Measurements from ENCODE around the gene MYCN.
"Not testable (repeated sequence)": the region's sequence is repeated elsewhere in the genome, so short reads cannot be mapped to it uniquely, and the experiment has no call there.

MYCN gene

DNA sequence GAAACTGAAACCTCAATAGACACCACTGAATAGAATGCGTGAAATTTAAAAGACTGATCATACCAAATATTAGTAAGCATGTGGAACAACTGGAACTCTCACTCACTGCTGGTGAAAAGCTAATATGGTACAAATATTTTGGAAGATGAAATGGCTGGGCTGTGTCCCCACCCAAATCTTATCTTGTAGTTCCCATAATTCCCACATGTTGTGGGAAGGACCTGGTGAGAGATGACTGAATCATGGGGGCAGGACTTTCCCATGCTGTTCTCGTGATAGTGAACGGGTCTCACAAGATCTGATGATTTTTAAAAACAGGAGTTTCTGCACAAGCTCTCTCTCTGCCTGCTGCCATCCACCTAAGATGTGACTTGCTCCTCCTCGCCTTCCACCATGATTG, 32.0 kb upstream of the MYCN start:
- DNase-seq = no peak

DNA sequence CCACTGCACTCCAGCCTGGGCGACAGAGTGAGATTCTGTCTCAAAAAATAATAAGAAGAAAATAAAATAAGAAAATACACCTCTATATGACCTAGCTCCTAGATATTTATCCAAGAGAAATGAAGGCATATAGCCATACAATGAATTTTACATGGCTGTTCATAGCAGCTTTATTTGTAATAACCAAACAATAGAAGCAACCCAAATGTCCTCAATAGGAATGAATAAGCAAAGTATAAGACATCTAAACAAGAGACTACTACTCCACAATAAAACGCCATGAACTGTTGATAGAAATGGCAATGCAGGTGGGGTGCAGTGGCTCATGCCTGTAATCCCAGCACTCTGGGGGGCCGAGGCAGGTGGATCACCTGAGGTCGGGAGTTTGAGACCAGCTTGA, 31.2 kb upstream of the MYCN start:
- no peak for DNase-seq

DNA sequence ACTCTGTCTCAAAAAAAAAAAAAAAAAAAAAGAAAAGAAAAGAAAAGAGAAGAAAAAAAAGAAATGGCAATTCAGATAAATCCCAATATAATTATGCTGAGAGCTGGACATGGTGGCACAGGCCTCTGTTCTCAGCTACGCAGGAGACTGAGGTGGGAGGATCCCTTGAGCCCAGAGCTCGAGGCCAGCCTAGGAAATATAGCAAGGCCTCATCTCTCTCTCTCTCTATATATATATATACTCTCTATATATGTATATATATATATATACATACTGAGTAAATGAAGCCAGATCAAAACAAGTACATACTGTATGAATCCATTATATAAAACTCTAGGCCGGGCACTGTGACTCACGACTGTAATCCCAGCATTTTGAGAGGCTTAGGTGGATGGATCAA, 30.6 kb upstream of the MYCN start:
- no peak for DNase-seq

DNA sequence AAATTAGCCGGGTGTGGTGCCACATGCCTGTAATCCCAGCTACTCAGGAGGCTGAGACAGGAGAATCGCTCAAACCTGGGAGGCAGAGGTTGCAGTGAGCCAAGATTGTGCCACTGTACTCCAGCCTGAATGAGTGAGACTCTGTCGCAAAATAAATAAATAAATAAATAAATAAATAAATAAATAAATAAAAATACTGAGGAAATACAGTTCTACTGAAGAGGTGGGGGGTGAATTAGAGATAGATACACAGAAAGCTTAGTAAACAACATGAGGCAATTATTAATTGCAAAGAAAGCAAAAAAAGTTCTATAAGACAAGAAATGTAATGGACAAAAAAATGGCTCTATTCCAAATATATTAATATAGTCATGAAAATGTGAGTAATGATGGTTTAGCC, 29.1 kb upstream of the MYCN start:
- DNase-seq = not testable (repeated sequence)

DNA sequence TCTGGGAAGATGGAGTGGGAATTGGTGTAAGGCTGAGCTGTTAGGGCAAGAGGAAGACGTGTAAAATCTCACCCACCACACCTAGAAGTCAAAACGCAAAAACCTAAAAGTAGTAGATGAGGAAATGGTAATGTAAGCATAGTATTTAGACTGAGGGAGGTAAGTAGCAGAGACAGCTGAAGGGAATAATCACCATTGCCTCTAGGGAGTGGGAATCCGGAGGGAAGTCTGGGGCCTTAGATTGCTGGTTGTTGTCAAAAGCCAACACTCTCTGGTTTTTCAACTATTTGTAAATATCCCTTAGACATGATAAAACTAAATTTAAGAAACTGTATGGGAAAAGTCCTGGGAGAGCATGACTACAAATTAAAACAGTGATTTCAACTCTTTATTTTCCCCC, 28.7 kb upstream of the MYCN start:
- no peak for DNase-seq

DNA sequence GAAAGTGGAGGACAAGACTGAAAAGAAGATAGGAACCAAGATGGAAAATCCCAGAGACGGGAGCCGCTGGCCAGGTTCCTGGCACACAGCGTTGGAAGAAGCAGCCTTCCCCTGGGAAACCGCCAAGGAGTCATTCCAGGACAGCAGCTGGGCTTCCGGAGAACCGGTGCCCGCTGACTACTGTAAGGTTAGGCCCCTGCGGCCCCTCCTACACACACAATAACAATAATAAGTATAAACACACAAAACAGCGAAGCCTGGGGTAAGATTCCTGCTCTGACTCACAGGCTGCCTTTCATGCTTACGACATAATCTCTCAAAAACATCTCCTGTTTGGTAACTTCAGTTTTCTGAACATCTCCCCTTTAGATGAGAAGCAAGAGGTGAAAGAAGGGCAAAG, 28.1 kb upstream of the MYCN start:
- no peak for DNase-seq

DNA sequence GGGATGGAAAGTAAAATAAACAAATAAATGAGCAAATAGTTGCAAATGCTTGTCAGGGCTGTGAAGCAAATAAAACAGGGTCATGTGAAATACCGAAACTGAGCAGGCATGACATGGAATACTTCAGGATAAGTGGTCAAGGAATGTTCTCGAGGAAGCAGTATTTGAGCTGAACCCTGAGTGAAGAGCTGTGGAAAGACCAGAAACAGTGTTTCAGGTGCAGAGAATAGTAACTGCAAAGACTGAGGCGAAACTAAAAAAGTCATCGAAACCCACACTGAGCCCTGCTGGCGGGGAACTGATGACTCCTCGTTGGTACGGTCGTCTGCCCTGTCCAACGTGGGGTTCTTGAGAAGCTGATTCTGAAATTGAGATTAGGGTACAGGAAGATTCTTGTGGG, 27.2 kb upstream of the MYCN start:
- DNase-seq = no peak

DNA sequence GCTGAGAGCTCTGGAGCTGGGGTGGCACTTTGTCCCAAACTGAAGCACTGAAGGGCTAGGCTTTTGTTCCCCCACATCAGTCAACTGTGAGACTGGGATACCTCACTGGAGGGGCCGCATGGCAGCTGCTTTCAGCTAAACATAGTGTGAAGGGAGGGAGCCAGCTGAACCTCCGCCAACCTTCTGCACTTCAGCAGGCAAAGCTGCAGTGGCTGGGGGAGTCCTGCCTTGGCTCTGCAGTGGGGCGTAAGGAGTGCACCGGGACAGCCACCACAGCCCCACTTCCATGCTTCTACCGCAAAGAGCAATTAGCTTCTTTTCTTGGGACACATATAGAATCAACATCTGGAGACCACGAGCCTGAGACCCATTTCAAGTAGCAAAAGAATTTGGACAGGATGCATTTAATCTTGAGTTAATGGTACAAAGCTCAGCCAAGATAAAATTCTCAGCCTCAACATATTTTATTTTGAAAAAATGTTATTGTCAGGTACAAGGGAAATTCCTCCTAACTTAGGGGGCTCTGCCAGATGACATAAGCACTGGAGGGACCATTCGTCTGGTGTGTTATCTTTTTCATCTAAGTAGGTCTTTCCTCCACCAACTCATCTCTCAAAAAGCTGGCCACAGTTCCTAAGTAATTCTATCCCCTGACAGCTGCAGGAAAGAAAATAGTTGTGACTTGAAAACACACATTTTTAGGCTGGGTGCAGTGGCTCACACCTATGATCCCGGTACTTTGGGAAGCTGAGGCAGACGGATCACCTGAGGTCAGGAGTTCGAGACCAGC, 25.6 kb upstream of the MYCN start:
- DNase-seq = peak; percentile 15

DNA sequence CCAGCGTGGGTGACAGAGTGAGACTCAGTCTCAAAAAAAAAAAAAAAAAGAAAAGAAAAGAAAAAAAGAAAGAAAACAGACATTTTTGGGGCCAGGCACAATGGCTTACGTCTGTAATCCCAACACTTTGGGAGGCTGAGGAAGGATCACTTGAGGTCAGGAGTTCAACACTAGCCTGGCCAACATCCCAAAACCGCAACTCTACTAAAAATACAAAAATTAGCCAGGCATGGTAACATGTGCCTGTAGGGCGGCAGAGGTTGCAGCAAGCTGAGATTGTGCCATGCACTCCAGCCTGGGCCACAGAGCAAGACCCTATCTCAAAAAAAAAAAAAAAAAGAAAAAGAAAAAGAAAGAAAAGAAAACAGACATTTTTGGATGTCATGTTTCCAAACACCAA, 24.8 kb upstream of the MYCN start:
- not testable (repeated sequence) for DNase-seq

DNA sequence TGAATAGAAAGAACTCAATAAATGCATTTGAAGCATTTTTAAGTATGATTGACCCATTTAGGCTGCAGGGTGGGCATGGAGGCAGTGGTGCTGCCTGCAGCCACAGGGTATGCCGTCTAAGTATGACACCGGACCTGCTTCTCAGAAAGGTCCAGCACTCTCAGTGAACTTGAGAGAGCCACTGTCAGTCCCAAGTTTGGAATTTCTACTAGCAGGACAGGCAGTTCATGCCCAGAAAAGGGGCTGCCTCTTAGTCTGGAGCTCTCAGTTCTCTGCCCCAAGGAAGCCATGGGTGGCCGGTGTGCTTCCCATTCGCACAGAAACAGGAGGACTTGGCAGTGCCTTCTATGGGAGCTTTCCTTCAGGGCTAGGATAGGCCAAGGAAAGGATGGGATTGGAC, 24.0 kb upstream of the MYCN start:
- no peak for DNase-seq

DNA sequence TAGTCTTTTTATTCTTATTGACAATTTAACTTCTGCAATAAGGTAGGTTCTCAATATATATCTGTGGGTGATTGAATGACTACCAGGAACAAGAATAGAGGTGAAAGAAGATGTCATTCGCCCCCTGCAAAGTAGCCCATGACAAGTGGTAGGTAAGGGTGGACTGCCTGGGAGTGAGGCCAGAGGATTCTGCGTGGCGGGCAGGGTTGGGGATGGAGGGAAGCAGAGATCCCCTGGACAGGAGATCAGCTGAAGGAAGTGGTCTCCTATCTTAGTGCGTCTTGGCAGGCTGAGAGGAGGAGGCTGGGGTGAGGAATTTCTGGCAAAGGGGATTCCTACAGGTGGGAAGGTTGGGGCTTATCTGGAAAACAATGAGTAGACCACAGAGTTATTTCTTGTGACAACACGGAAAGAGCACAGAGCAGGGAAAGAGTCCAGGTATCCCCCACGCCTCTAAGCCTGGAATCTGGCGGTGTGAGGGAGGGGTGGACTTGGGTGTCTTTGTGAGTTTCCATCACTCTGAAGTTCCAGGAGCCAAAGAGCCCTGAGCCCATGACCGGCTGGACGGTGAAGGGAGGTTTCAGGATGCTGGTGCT, 21.5 kb upstream of the MYCN start:
- DNase-seq = no peak

DNA sequence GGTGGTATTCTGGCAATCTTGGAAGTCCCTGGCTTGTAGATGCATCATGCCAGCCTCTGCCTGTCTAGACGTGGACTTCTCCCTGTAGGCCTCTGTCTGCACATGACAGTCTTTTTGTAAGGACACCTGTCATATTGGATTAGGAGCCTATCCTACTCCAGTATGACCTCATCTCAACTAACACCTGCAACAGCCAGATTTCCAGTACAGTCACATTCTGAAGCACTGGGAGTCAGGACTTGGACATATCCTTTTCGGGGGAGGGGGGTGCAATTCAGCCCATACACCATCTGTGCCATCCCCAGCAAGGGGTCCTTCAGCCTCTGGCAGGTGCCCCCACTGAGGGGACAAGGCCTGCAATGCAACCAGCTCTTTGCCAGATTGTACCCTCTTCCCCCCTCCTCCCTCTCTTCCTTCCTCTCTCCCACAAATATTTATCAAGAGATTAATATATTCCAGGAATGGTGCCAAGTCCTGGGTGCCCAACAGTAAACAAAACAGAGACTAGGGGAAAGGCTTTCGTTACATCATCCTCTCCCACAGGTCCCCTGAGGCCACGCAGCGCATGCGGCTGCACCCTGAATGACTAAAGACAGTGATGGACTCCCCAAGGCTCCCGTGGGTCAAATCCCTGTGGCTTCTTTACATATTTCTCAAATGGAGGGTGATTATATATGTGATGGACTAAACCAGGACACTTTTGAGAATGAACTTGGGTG, 20.5 kb upstream of the MYCN start:
- DNase-seq = no peak

DNA sequence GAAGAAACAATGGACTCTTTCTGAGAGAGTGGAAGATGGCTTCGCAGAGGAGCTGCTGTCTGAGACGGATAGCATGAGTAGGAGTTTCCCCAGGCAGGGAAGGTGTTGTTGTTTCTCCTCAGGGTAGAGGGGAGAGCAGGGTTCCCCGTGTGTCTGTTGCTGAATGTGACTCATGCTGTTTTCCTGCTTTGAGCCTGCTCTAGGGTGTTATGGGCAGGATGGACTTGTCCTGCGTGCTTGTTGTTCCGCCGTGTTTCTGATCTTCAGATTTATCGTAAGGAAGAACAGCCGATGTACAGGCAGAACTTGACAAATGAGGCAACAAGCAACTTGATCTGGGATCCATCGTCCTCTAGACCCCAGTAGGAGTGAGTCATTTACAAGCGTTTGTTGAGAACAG, 19.7 kb upstream of the MYCN start:
- no peak for DNase-seq

DNA sequence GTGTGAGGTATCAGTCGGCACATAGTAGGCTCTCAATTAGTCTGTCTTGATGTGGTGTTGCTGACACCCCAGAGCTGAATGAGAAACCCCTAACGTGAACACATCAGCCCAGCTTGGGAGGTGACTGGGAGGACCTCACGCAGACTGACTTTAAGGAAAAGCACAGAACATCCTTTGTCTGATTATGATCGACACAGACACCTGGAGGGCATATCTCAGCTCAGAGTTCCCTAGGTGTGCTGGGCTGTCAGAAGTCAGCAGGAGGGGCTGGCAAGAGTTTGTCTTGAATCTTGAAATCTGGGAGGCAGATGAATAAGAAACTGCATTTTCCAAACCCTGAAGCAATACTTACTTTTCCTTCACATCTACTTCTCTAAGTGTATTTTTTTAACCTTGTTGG, 16.8 kb upstream of the MYCN start:
- no peak for DNase-seq

DNA sequence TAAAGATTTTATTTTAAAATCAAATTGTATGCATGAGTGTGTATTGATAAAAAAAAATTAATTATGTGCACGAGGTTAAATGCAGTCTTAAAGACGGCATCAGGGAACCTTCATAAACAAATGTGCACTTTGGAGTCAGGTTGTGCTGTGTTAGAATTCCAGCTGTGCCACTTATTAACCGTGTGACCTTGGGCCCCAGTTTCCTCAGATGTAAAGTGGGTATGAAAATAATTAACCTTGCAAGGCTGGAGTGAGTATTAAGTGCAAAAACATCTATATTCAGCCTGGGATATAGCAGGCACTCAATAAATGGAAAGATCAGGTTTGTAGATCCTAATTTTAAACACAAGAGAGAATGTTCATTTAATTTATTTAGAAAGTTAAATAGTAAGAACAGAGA, 14.5 kb upstream of the MYCN start:
- no peak for DNase-seq

DNA sequence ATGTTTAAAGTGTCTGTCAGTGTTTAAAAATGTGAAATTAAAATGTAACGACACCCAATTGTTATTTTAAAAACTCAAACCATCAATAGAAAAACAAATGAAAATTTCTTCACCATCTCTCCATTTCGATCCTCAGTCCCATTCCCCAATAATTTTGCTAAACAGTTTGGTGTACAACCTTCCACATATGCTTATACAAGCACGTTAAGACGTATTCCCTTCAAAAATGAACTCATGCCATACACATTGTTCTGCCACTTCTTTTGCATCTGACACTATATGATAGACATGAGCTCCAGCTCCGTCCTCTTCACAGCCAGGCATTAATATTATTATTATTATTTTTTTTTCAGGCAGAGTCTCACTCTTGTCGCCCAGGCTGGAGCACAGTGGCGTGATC, 14.1 kb upstream of the MYCN start:
- no peak for DNase-seq

DNA sequence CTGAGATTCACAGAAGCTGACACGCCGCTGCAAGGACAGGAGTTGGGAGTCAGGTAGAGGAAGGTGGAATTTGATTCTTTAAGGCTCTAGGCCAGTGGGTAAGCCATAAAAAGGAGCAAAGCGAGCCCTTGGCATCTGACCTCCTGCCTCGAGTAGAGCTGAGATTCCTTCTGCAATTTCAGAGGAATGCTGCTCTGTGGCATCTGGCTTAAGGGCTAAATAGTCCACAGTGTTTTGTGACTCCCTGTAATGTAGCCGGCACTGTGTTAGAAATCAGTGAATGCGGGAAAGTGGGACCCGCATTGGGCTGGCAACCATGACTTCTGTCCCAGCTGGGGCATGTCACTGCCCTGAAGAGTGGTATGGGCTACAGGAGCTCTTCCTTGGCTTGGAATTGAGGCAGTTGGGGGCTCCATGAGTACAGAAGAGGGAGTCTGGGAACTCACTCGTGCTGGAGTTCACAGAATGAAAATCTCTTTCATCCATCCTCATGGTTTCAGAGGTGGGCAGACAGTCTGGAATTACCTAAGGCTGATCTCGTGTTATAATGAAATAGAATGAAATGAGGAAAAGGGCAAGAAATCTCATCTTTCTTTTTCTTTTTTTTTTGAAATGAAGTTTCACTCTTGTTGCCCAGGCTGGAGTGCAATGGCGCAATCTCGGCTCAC, 12.7 kb upstream of the MYCN start:
- DNase-seq = no peak

DNA sequence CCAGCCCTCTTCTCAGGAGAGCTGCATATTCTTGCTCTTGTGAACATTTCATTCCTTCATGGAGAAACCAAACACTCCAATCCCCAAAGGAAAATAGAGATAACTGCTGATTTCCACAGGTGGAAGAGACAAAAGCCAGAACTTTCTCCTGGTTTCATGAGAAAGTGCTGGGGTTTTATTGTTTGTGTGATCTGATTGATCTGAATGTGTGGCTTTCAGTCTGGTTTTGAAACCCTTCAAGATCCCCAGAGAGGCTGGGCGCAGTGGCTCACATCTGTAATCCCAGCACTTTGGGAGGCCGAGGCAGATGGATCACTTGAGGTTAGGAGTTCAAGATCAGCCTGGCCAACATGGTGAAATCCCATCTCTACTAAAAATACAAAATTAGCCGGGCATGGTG, 11.3 kb upstream of the MYCN start:
- not testable (repeated sequence) for DNase-seq

DNA sequence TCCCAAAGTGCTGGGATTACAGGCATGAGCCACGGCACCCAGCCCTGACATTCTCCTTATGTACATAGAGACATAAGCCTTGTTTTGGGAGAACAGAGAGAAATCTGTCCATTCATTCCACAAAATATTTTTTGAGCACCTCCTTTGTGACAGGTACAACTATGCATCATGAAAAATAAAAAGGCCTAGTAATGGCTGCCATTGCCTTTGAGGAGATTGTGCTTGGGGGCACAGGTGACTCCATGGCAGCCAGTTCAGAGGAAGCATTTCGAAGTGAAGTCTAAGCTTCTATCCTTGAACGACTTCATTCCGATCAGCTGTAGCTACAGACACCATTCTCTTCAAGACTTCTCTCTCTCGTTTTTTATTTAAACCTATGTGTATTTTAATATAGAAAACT, 10.5 kb upstream of the MYCN start:
- no peak for DNase-seq

DNA sequence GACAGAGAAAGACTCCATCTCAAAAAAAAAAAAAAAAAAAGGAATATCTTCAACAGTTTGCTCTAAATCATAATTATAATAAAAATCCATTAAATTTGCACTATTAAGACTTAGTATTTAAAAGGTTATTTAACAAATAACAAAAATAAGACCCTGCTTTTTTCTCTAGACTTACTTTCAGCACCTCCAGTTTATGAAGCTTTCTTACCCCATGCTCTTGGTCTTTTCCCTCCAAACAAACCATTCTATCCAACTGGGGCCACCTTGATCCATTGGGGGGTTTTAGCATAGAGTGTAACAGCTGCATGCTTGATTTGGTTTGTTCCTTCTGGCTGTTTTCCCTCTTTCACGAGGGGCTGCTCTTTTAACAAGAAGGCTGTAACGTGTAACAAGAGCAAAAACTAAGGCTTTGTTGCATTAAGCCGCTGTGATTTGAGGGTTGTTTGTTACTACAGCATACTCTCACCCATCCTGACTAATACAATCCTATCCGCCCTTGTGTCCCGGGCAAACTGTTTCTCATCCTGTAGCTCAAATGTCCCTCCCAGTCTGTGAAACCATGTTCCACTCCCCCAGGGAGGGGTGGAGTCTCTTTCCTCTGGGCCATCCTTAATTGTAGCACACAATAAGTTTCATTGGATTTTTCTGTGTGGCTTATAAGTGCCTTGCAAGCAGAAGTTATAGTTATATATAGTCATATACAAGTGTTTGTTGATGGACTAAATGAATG, 9.6 kb upstream of the MYCN start:
- DNase-seq = no peak

DNA sequence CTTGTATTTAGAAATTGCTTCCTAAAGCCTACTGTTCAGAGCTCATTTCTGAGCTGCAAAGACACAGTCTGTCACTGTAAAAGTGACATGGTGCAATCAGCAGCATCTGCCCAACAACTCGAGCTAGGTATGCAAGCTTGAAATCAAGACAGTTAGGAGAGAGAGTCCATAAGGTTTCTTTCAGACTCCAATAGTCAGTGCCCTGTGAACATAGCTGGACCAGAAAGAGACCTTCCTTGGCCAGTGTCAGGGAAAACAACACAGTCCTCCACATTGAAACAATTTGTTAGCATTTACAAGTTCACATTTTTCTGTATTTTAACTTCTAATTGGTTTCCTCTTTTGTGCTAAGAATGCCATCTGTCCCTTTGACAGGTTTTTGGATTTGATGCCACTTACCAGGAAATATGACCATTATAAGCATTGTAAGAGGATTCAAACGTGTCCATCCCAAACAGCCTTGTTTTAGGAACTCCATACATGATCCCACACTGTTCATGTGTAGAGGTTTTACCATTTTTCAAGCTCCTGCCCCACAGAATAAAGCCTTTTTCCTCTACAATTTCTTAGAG, 8.9 kb upstream of the MYCN start:
- no peak for DNase-seq

DNA sequence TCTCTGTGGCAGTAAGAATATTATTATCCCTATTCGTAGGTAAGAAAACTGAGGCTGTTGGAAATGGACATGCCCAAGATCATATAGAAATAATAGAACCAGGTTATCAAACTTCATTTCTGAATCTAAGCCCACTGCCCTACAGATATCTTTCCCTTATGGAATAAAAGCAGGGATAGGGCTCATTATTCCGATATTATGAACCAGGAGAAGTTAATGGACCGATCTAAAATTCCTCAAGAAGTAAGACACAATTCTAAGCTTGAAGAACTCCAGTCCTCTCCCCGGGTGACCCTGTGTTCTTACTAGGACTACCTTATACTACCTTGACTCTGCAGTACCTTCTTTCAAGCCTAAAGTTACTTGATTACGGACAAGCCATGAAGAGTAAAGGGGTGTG, 8.4 kb upstream of the MYCN start:
- DNase-seq = no peak
